Measurements from ENCODE around the gene RNF121. TPM values are rescaled to one million over a fixed set of nuclear protein-coding genes. Genes with fewer than 3 reads are reported as not detected.

The RNF121 gene
- total RNA-seq, 4 donors from 2014 or later: 43.7 to 83.9 (median 52.4) TPM

DNA sequence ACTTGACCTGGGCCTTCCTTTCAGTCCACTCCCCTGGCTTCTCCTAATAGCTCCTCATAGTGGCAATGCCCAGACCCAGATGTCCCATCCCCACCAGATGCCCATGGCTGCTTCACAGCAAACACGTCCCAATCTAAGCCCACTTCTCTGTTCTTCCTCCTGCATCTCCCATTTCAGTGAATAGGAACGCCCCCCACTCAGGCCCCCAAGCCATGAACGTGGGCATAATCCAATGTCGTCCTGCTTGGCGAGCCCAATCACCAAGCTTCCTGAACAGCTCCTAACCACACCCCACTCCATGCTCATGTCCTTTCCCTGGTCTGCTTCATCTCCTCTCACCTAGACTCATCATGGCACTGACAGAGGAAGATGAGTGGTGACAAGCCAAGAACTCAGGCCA, 78.7 kb downstream of the RNF121 start:
- Histone ChIP-seq H3K4me3 (no peak overlapping the region), H3K27ac (no peak overlapping the region), H3K4me1 (peaks cover 0 to 1% (median 0%) of the 10 kb centered on the region in 4 donors), H3K27me3 (no peaks in the 10 kb centered on the region), H3K9me3 (no peaks in the 10 kb centered on the region), H3K36me3 (peaks cover 0 to 100% (median 0%) of the 10 kb centered on the region in 3 donors)
- no peak for TF ChIP-seq CTCF (IDR thresholded peaks at IDR 0.05)
- no peak for DNase-seq

DNA sequence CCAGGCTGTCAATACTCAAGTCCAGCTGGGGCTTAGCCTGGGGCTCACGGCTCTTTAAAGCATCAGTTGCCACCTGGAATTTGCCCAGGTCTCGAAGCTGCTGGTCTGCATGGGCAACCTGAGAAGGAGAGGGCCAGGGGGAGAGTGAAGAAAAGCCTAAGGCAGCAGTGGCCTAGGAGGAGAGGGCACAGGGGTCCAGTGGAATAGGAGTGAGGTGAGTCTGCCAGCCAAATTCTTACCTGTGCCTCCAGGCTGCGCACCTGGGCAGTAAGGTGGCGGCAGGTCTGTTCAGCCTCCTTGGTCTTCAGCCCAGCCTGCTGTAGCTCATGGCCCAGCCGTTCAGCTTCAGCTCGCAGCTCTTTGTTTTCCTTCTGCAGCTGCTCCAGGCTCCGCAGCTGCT, 79.9 kb downstream of the RNF121 start:
- peaks cover 0 to 13% (median 0%) of the 10 kb centered on the region in 4 donors for H3K4me1 ChIP-seq
- H3K9me3 ChIP-seq: no peaks in the 10 kb centered on the region
- peaks cover 0 to 100% (median 0%) of the 10 kb centered on the region in 3 donors for H3K36me3 ChIP-seq
- no peaks in the 10 kb centered on the region for H3K27me3 ChIP-seq
- H3K27ac ChIP-seq: no peak overlapping the region
- H3K4me3 ChIP-seq: no peak overlapping the region
- no peak for TF ChIP-seq POLR2A (IDR thresholded peaks at IDR 0.05)
- TF ChIP-seq CTCF (IDR thresholded peaks at IDR 0.05): no peak
- no peak for DNase-seq

DNA sequence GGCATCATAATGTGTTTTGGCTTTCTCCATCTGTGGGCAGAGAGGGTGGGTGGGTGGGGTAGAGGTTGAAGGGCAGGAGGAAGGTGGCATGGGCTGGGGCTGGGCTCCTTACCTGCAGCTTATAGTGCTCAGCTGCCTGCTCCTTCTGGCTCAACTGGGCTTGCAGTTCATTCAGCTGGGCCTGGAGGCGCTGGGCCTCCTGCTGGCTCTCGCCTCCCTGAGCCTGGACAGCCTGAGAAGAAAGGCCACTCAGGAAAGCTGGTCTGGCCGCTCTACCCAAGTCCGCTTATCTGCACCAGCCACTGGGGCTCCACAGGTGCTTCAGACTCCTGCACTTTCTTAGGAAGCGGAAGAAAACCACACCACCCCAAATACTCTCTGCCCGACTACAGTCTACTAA, 80.3 kb downstream of the RNF121 start:
- TF ChIP-seq POLR2A (IDR thresholded peaks at IDR 0.05) (no peak), CTCF (IDR thresholded peaks at IDR 0.05) (no peak)
- no peak overlapping the region for H3K4me3 ChIP-seq
- H3K27me3 ChIP-seq: no peaks in the 10 kb centered on the region
- peaks cover 0 to 100% (median 0%) of the 10 kb centered on the region in 3 donors for H3K36me3 ChIP-seq
- H3K4me1 ChIP-seq: peaks cover 0 to 17% (median 0%) of the 10 kb centered on the region in 4 donors
- no peak overlapping the region for H3K27ac ChIP-seq
- no peak for DNase-seq
- no peaks in the 10 kb centered on the region for H3K9me3 ChIP-seq

- Histone ChIP-seq H3K9me3 (no peaks in the 10 kb centered on the region), H3K27me3 (no peaks in the 10 kb centered on the region), H3K4me1 (peaks cover 0 to 20% (median 0%) of the 10 kb centered on the region in 4 donors), H3K27ac (no peak overlapping the region), H3K36me3 (peaks cover 0 to 100% (median 0%) of the 10 kb centered on the region in 3 donors), H3K4me3 (no peak overlapping the region)
- DNase-seq: no peak
- TF ChIP-seq CTCF (IDR thresholded peaks at IDR 0.05) (no peak), POLR2A (IDR thresholded peaks at IDR 0.05) (no peak)
Measured at GRCh38 chr11:72010529-72011233, 81.8 kb downstream of the RNF121 start.

DNA sequence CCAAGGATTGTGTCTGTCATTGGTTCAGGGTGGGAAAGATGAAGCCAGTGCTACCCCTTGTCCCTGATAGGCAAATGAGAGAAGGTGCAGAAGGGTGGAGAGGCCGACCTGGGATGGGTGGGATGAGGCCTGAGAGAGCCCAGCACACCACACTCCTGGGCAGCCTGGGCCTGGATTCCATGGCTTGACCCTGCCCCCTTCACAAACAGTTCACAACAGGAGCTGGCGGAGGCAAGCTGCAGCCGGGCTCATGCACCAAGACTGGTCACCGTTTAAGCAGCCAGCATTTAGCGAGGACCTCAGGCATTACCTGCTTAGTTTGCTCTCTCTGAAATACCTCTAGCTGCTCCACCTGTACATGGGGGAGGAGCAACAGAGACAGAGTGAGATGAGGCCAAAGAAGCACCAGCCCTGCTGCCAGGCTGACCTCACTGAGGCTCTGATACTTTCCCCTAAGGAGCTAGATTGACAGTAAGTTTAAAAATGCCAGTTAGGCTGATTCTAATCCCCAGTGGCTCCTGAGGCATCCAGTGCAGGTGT, 83.3 kb downstream of the RNF121 start:
- Histone ChIP-seq H3K4me3 (no peak overlapping the region), H3K27me3 (no peaks in the 10 kb centered on the region), H3K36me3 (peaks cover 0 to 100% (median 0%) of the 10 kb centered on the region in 3 donors), H3K27ac (peak overlapping the region in 1 of 4 donors; percentile 22), H3K9me3 (no peaks in the 10 kb centered on the region), H3K4me1 (peaks cover 0 to 20% (median 0%) of the 10 kb centered on the region in 4 donors)
- no peak for DNase-seq
- TF ChIP-seq POLR2A (IDR thresholded peaks at IDR 0.05) (no peak), CTCF (IDR thresholded peaks at IDR 0.05) (no peak)
